A549 (cell line): Measurements from ENCODE around the gene KRTAP10-9.

Experiments used
- CBX8 ChIP-seq: fragments of 200-600 bp; sonication (generic); IDR thresholded peaks from 2 replicates; pipeline ENCODE4 v1.6.1; 2016
- CEBPB ChIP-seq, 2 experiments: fragments of >200 bp in 1 of 2; sonication (Bioruptor Twin) in 1 of 2; formaldehyde crosslinking in 1 of 2; IDR thresholded peaks; 2 replicates each; pipeline ENCODE4 v1.6.1; 2012 to 2016
- EP300 ChIP-seq, 2 experiments: fragments of >200 bp; sonication (Bioruptor Twin); formaldehyde crosslinking; IDR thresholded peaks; 2 replicates in 1 of 2; 3 replicates in 1 of 2; pipeline ENCODE4 v1.6.1; 2016 to 2017
- ESRRA ChIP-seq: fragments of 150-350 bp; IDR thresholded peaks from 2 replicates; pipeline ENCODE4 v1.6.1; 2014; ENCODE audit warnings: mild to moderate bottlenecking, low read length, borderline replicate concordance
- FOSL2 ChIP-seq, 2 experiments: fragments of 450-650 bp in 1 of 2; fragments of >200 bp in 1 of 2; sonication (Bioruptor Twin) in 1 of 2; formaldehyde crosslinking; IDR thresholded peaks; 2 replicates each; pipeline versions ENCODE4 v1.5.0 to v1.6.1; 2016 to 2020; ENCODE audit warnings: mild to moderate bottlenecking in 1 of 2, moderate library complexity in 1 of 2
- JUN ChIP-seq, 2 experiments: fragments of >200 bp; sonication (Bioruptor Twin); formaldehyde crosslinking; IDR thresholded peaks; 2 replicates in 1 of 2; 3 replicates in 1 of 2; pipeline ENCODE4 v1.6.1; 2016 to 2017
- JUNB ChIP-seq: fragments of >200 bp; sonication (Bioruptor Twin); formaldehyde crosslinking; IDR thresholded peaks from 2 replicates; pipeline ENCODE4 v1.6.1; 2016
- POLR2A ChIP-seq: IDR thresholded peaks from 2 replicates; pipeline ENCODE4 v1.6.1; 2012; ENCODE audit warnings: mild to moderate bottlenecking, low read length
- RAD21 ChIP-seq, 2 experiments: fragments of >200 bp in 1 of 2; sonication (Bioruptor Twin) in 1 of 2; formaldehyde crosslinking in 1 of 2; IDR thresholded peaks in 1 of 2; conservative IDR thresholded peaks in 1 of 2; 2 replicates in 1 of 2; 3 replicates in 1 of 2; pipeline ENCODE4 v1.6.1; 2012 to 2018; ENCODE audit warnings: inconsistent platforms in 1 of 2
- RNF2 ChIP-seq: fragments of 200-600 bp; sonication (generic); IDR thresholded peaks from 2 replicates; pipeline ENCODE4 v1.6.1; 2016; ENCODE audit warnings: low read depth, mild to moderate bottlenecking, antibody characterized with exemption, moderate library complexity, borderline replicate concordance
- TF ChIP-seq, protein P1 (sequence below): fragments of >200 bp; sonication (Bioruptor Twin); formaldehyde crosslinking; IDR thresholded peaks from 3 replicates; pipeline ENCODE4 v1.5.1; 2016
- TF ChIP-seq, protein P2 (sequence below): fragments of 450-650 bp; IDR thresholded peaks from 2 replicates; pipeline ENCODE4 v1.6.1; 2014; ENCODE audit warnings: antibody characterized with exemption
- TF ChIP-seq, protein P3 (sequence below): fragments of 250-450 bp; sonication (Bioruptor Pico); IDR thresholded peaks from 2 replicates; pipeline ENCODE4 v1.5.0; 2021; ENCODE audit warnings: mild to moderate bottlenecking, moderate library complexity, borderline replicate concordance
- TF ChIP-seq, protein P4 (sequence below): fragments of 200-600 bp; sonication (generic); IDR thresholded peaks from 2 replicates; pipeline ENCODE4 v1.6.1; 2016; ENCODE audit warnings: antibody characterized with exemption, mild to moderate bottlenecking, moderate library complexity

DNA sequence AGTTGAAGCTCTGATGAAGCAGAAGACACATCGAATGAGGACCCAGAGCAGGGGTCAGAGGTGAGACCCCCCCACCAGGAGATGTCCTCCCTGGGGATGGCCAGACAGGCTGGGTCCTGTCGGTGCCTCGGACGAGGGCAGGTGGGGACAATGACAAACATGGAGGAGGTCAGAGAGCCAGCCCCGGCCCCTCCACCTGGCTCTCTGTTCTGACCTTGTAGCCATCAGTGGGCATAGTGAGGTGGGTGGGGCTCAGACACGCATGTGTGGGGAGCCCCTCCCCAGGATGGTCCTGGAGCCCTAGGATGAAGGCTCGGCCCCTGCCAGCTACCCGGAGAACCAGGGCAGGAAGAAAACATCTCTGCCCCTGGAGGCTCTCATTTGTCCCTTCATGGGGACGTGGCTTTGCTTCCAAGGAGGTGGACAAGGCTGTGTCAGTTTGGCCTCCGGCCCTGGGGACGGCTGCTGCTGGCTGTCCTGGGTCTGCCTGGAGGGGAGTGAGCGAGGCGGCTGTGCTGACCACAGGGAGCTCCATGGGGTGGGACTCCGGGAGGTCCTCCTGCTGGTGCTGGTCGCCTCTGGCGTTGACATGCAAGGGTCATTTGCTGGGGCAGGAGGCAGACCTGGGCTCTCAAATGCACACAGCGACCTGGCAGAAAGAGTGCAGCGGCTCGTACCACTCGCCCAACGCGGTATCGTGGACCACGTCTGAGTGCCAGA lies 37.1 kb upstream of the KRTAP10-9 start:
- no peak for TF ChIP-seq ESRRA
- TF ChIP-seq, protein P1, sequence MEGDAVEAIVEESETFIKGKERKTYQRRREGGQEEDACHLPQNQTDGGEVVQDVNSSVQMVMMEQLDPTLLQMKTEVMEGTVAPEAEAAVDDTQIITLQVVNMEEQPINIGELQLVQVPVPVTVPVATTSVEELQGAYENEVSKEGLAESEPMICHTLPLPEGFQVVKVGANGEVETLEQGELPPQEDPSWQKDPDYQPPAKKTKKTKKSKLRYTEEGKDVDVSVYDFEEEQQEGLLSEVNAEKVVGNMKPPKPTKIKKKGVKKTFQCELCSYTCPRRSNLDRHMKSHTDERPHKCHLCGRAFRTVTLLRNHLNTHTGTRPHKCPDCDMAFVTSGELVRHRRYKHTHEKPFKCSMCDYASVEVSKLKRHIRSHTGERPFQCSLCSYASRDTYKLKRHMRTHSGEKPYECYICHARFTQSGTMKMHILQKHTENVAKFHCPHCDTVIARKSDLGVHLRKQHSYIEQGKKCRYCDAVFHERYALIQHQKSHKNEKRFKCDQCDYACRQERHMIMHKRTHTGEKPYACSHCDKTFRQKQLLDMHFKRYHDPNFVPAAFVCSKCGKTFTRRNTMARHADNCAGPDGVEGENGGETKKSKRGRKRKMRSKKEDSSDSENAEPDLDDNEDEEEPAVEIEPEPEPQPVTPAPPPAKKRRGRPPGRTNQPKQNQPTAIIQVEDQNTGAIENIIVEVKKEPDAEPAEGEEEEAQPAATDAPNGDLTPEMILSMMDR: no peak
- no peak for TF ChIP-seq CEBPB (IDR thresholded peaks at IDR 0.05)
- TF ChIP-seq, protein P2, sequence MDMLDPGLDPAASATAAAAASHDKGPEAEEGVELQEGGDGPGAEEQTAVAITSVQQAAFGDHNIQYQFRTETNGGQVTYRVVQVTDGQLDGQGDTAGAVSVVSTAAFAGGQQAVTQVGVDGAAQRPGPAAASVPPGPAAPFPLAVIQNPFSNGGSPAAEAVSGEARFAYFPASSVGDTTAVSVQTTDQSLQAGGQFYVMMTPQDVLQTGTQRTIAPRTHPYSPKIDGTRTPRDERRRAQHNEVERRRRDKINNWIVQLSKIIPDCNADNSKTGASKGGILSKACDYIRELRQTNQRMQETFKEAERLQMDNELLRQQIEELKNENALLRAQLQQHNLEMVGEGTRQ: no peak
- TF ChIP-seq RAD21 (conservative IDR thresholded peaks at IDR 0.05 in 1 of 2, IDR thresholded peaks at IDR 0.05 in 1 of 2): no peak
- no peak for TF ChIP-seq JUNB
- TF ChIP-seq, protein P3, sequence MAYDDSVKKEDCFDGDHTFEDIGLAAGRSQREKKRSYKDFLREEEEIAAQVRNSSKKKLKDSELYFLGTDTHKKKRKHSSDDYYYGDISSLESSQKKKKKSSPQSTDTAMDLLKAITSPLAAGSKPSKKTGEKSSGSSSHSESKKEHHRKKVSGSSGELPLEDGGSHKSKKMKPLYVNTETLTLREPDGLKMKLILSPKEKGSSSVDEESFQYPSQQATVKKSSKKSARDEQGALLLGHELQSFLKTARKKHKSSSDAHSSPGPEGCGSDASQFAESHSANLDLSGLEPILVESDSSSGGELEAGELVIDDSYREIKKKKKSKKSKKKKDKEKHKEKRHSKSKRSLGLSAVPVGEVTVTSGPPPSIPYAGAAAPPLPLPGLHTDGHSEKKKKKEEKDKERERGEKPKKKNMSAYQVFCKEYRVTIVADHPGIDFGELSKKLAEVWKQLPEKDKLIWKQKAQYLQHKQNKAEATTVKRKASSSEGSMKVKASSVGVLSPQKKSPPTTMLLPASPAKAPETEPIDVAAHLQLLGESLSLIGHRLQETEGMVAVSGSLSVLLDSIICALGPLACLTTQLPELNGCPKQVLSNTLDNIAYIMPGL (CRISPR knock-in tag): no peak
- TF ChIP-seq FOSL2 (IDR thresholded peaks at IDR 0.05): no peak
- no peak for TF ChIP-seq FOSL2 (CRISPR knock-in tag; IDR thresholded peaks at IDR 0.05)
- no peak for TF ChIP-seq POLR2A
- no peak for TF ChIP-seq EP300 (IDR thresholded peaks at IDR 0.05)
- TF ChIP-seq, protein P4, sequence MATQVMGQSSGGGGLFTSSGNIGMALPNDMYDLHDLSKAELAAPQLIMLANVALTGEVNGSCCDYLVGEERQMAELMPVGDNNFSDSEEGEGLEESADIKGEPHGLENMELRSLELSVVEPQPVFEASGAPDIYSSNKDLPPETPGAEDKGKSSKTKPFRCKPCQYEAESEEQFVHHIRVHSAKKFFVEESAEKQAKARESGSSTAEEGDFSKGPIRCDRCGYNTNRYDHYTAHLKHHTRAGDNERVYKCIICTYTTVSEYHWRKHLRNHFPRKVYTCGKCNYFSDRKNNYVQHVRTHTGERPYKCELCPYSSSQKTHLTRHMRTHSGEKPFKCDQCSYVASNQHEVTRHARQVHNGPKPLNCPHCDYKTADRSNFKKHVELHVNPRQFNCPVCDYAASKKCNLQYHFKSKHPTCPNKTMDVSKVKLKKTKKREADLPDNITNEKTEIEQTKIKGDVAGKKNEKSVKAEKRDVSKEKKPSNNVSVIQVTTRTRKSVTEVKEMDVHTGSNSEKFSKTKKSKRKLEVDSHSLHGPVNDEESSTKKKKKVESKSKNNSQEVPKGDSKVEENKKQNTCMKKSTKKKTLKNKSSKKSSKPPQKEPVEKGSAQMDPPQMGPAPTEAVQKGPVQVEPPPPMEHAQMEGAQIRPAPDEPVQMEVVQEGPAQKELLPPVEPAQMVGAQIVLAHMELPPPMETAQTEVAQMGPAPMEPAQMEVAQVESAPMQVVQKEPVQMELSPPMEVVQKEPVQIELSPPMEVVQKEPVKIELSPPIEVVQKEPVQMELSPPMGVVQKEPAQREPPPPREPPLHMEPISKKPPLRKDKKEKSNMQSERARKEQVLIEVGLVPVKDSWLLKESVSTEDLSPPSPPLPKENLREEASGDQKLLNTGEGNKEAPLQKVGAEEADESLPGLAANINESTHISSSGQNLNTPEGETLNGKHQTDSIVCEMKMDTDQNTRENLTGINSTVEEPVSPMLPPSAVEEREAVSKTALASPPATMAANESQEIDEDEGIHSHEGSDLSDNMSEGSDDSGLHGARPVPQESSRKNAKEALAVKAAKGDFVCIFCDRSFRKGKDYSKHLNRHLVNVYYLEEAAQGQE: no peak
- no peak for TF ChIP-seq JUN (IDR thresholded peaks at IDR 0.05)
- no peak for TF ChIP-seq CBX8
- TF ChIP-seq RNF2: no peak
